Ascending aorta (tissue), 2 donors: ENCODE measurements around the gene SPACA6. TPM values are rescaled to one million over a fixed set of nuclear protein-coding genes. Genes with fewer than 3 reads are reported as not detected.

Experiments used
- DNase-seq, 2 donors: peaks; one replicate each; pipeline ENCODE4 v3.0.0-alpha.2; 2019; ENCODE audit warnings: low spot score in 2 of 2
- H3K27ac ChIP-seq, 2 donors: fragments of 200-600 bp; sonication (generic); one replicate each; pipeline ENCODE4 v1.5.1; 2016 to 2017; ENCODE audit warnings: mild to moderate bottlenecking in 1 of 2
- H3K27me3 ChIP-seq: fragments of 200-600 bp; sonication (generic); one replicate; pipeline ENCODE4 v1.5.1; 2017
- H3K36me3 ChIP-seq, 2 donors: fragments of 200-600 bp; sonication (generic); one replicate each; pipeline ENCODE4 v1.5.1; 2016
- H3K4me1 ChIP-seq, 2 donors: fragments of 200-600 bp; sonication (generic); one replicate each; pipeline ENCODE4 v1.5.1; 2016 to 2017; ENCODE audit warnings: mild to moderate bottlenecking in 1 of 2
- H3K4me3 ChIP-seq, 2 donors: fragments of 200-600 bp; sonication (generic); one replicate each; pipeline ENCODE4 v1.5.1; 2016 to 2017; ENCODE audit warnings: mild to moderate bottlenecking in 1 of 2
- H3K9me3 ChIP-seq, 2 donors: fragments of 200-600 bp; sonication (generic); one replicate each; pipeline ENCODE4 v1.5.1; 2016
- intact Hi-C: fragments of 100-400 bp; cut with DNase I; formaldehyde crosslinking; loops from one replicate; pipeline ENCODE4 v1.15.1; 2023
- total RNA-seq: library from RNA; depleted of rRNA; stranded (reverse); fragments of >200 nt; gene quantifications from one replicate; pipeline ENCODE4 v1.1.0, GENCODE V29; 2016
- TF ChIP-seq, protein P1 (sequence below), 3 experiments: fragments of 200-600 bp in 2 of 3; fragments of 450-650 bp in 1 of 3; sonication (generic) in 2 of 3; IDR thresholded peaks; one replicate each; pipeline ENCODE4 v1.5.1; 2016 to 2019; ENCODE audit warnings: antibody characterized with exemption in 3 of 3, mild to moderate bottlenecking in 1 of 3, moderate library complexity in 1 of 3

SPACA6 gene
- total RNA-seq, 1 donor from 2014 or later, result 16.0 TPM

DNA sequence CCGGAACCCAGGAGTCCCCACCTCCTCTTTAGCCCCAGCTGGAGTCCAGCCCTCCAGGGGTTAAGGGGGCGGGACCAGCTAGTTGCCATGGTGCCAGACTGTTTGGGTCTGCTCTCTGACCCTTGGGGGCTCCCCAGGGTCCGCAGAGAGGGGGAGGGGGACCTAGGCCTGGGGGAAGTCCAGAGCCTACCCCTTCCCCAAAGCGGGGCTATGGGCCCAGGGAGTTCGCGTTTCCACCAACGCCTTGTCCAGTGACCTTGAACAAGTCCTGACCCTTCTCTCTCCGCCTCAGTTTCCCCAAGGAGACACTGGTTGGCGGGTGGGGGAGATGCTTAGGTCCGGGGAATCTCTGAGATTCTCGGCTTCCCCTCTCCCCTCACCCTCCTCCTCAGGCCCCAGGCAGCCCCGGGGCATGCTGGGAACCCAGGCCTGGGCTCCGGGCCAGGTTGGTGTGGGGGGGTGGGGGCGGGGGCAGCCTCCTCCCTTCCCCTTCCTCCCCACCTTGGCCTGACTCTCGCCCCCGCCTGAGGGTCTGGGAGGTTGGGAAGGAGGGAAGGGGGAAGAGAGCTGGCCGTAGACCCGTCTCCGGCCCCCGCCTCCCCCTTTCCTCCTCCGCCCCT is 2.6 kb upstream of the SPACA6 start:
- Histone ChIP-seq H3K4me1 (peaks cover 12 to 21% of the 10 kb centered on the region in 2 donors), H3K36me3 (peaks cover 11 to 25% of the 10 kb centered on the region in 2 donors), H3K27me3 (no peaks in the 10 kb centered on the region), H3K27ac (peak overlapping the region; percentile 97 to 100), H3K4me3 (peak overlapping the region; percentile 71 to 89), H3K9me3 (no peaks in the 10 kb centered on the region)
- intact Hi-C loops, result loop anchor here (10.0 kb wide), 1 partner anchor 1316 kb away; the partner anchor contains the start of gene NR1H2
- TF ChIP-seq, protein P1, sequence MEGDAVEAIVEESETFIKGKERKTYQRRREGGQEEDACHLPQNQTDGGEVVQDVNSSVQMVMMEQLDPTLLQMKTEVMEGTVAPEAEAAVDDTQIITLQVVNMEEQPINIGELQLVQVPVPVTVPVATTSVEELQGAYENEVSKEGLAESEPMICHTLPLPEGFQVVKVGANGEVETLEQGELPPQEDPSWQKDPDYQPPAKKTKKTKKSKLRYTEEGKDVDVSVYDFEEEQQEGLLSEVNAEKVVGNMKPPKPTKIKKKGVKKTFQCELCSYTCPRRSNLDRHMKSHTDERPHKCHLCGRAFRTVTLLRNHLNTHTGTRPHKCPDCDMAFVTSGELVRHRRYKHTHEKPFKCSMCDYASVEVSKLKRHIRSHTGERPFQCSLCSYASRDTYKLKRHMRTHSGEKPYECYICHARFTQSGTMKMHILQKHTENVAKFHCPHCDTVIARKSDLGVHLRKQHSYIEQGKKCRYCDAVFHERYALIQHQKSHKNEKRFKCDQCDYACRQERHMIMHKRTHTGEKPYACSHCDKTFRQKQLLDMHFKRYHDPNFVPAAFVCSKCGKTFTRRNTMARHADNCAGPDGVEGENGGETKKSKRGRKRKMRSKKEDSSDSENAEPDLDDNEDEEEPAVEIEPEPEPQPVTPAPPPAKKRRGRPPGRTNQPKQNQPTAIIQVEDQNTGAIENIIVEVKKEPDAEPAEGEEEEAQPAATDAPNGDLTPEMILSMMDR (IDR thresholded peaks at IDR 0.05), result no peak
- peak in 1 of 2 donors; percentile 82 for DNase-seq

DNA sequence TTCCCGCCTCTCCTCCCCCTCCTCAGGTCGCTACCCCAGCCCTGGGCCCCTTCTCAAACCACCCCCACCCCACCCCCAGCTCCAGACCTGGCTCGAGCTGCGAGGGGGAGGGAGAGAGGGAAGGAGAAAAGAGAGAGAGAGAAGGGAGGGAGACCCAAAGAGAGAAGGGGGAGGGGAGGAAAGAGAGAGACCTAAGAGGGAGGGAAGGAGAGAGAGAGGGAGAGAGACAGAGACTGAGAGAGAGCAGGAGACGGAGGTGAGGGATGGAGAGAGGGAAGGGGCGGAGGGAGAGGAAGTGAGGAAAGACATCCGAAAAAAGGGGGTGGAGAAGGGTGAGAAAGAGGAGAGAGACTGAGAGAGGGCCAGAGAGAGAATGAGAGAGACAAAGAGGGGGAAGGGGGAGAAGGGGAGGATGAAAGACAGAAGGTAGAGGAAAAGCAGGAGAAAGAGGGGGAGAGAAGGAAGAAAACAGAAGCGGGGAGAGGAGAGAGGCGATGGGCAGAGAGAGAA is 2.0 kb upstream of the SPACA6 start:
- intact Hi-C loops, result loop anchor here (10.0 kb wide), 1 partner anchor 1316 kb away; the partner anchor contains the start of gene NR1H2
- peak overlapping the region; percentile 71 to 89 for H3K4me3 ChIP-seq
- peaks cover 12 to 21% of the 10 kb centered on the region in 2 donors for H3K4me1 ChIP-seq

DNA sequence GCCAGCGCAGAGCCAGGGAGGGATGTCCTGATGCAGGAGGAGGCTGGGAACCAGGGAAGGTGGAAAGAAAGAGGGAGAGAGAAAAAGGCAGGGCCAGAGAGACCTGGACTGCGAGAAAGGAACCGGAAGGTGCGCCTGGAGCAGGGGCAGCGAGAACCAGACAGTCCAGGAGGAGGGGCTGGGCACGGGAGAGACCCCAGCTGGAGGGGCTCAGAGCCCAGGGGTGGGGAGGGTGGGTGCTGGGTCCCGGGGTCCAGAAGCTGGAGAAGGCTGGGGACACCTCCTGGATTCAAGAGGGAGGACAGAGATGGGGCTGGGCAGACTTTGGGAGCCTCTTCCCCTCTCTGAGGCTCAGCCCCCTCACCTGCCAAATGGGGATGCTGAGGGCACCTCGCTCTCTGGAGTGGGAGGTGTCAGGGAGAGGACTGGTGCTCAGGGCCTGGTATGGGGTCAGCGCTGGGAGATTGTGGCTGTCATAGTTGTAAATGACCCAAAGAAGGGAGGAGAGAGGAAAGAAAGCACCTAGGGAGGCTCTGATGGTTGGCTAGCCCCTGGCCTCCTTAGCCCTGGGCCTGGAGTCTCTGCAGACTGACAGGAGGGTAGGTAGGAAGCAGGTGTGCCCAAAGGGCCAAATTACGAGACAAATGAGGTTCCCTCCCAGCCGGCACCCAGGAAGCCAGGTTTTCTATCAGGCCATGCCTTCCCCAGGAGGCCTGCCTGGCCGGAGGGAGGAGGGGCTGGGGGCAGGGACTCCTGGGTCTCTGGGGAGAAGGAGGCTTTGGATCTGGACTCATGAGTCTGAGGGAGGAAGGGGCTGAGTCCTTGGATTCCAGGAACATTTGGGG is 1.3 kb upstream of the SPACA6 start:
- H3K9me3 ChIP-seq, result no peaks in the 10 kb centered on the region
- TF ChIP-seq, protein P1 (IDR thresholded peaks at IDR 0.05), result no peak
- H3K27ac ChIP-seq, result peak overlapping the region; percentile 97 to 100
- peaks cover 21 to 35% of the 10 kb centered on the region in 2 donors for H3K36me3 ChIP-seq
- H3K4me3 ChIP-seq, result peak overlapping the region; percentile 71 to 89
- DNase-seq, result no peak
- no peaks in the 10 kb centered on the region for H3K27me3 ChIP-seq
- intact Hi-C loops, result loop anchor here (10.0 kb wide), 1 partner anchor 1317 kb away; the partner anchor contains the start of gene NR1H2
- peaks cover 12 to 21% of the 10 kb centered on the region in 2 donors for H3K4me1 ChIP-seq

More for the DNA sequence above, 2.0 kb upstream of the SPACA6 start:
- no peak for DNase-seq
- TF ChIP-seq, protein P1 (IDR thresholded peaks at IDR 0.05), result no peak
- Histone ChIP-seq H3K36me3 (peaks cover 16 to 30% of the 10 kb centered on the region in 2 donors), H3K9me3 (no peaks in the 10 kb centered on the region), H3K27me3 (no peaks in the 10 kb centered on the region), H3K27ac (peak overlapping the region; percentile 97 to 100)

DNA sequence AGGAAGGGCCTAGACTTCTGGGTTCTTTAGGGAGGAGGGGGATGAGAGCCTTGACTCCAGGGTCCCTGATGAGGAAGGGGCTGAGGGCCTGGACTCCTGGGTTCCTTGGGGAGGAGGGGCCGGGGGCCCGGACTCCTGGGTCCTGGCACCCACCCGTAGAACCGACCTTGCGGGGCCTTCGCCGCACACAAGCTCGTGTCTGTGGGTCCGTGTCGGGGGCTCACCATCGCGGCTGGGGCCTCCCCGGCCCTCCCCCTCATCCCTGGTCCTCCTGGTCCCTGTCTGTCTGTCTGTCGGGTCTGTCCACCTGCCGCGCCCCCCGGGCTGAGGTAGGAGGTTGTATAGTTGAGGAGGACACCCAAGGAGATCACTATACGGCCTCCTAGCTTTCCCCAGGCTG is 662 bp upstream of the SPACA6 start:
- Histone ChIP-seq H3K27me3 (no peaks in the 10 kb centered on the region), H3K36me3 (peaks cover 26 to 42% of the 10 kb centered on the region in 2 donors), H3K27ac (peak overlapping the region; percentile 97 to 100), H3K9me3 (no peaks in the 10 kb centered on the region), H3K4me1 (peaks cover 12 to 19% of the 10 kb centered on the region in 2 donors), H3K4me3 (peak overlapping the region; percentile 7 to 89)
- TF ChIP-seq, protein P1 (IDR thresholded peaks at IDR 0.05), result no peak
- no peak for DNase-seq
- intact Hi-C loops, result loop anchor here (10.0 kb wide), 1 partner anchor 1318 kb away; the partner anchor contains the start of gene NR1H2

DNA sequence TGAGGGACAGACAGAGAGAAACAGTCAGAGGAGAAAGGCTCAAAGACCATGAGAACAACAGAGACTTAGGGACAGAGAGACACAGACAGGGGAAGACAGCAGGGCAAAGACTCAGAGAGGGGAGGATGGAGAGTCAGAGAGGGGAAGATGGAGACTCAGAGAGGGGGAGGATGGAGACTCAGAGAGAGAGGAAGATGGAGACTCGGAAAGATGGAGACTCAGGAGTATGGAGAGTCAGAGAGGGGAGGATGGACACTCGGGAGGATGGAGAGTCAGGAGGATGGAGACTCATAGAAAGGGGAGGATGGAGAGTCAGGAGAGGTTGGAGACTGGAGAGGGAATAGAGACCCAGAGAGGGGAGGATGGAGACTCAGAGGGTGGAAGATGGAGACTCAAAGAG is 689 bp downstream of the SPACA6 start:
- no peaks in the 10 kb centered on the region for H3K27me3 ChIP-seq
- peak overlapping the region; percentile 97 to 100 for H3K27ac ChIP-seq
- no peak for DNase-seq
- H3K4me3 ChIP-seq, result no peak overlapping the region
- peaks cover 7 to 13% of the 10 kb centered on the region in 2 donors for H3K4me1 ChIP-seq
- no peaks in the 10 kb centered on the region for H3K9me3 ChIP-seq
- intact Hi-C loops, result loop anchor here (10.0 kb wide), 1 partner anchor 1319 kb away; the partner anchor contains the start of gene NR1H2
- TF ChIP-seq, protein P1 (IDR thresholded peaks at IDR 0.05), result no peak
- H3K36me3 ChIP-seq, result peaks cover 28 to 55% of the 10 kb centered on the region in 2 donors
